ENCODE results near the gene ASS1. TPM values are rescaled to one million over a fixed set of nuclear protein-coding genes. Genes with fewer than 3 reads are reported as not detected.

The ASS1 gene
- total RNA-seq, 1 donor from 2014 or later = 101 TPM

- ATAC-seq = no peak
Observed at GRCh38 chr9:130437011-130437789, 7.6 kb upstream of the ASS1 start.

GRCh38 chr9:130438382-130438981 lies 6.3 kb upstream of the ASS1 start:
- no peak for ATAC-seq

DNA sequence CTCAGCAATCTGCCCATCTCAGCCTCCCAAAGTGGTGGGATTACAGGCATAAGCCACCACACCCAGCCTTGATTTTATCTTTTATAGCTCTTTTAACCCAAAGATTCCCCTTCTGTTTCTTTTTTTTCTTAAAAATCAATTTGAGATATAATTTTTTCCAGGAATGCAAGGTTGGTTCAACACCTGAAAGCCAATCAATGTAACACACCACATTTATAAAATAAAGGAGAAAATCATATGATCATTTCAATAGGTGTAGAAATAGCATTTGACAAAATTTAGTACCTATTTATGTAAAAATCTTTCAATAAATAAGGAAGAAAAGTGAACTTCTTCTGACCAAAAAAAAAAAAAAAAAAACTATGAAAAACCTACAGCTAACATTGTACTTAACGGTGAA lies 3.7 kb upstream of the ASS1 start:
- no peak for ATAC-seq

DNA sequence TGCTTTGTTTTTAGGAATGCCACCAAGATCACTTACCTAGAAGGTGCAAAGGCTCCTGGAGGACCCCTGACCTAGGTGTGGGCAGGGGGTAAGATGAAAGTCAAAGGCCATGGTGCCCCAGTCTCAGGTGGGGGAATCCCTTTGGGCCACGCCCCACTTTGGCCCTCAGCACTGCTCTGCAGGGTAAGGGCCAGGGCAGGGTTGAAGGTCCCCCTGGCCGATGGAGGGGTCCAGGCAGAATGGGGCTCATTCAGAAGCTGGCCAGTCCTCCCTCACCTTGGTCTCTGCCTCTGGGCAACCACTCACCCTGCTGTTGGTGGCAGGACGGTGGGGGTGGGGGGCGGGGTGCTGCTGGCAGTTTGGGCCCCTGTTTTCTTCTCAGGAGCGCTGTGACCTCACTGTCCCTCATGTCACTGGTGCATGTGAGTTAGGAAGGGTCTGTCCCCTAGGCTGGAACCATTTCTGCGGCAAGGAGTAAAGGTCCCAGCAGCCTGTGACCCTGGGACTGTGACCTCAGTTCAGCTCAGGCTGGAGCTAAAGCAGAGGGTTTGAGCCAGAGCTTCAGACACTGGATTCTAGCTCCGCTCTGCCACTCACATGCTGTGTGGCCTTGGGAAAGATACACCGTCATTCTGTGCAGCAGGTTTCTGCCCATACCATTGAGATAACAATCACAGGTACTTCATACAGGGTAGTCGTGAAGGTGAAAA lies 1.9 kb upstream of the ASS1 start:
- ATAC-seq = no peak

DNA sequence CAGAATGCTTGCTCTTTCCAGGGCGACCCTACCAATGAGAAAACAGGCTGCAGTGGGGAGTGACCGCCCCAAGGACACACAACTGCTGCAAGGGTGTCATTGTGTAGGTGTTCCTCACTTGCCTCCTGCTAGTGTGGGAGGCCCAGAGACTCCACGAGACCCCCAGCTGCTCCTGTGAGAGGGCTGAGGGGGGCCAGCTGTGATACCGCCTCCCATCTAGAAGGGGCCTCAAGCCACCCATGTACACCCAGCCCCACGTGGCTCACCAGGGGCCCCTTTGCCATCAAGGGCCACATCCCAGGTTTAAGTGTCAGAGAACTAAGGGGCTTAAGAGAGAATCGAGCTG lies 1.3 kb upstream of the ASS1 start:
- no peak for ATAC-seq

DNA sequence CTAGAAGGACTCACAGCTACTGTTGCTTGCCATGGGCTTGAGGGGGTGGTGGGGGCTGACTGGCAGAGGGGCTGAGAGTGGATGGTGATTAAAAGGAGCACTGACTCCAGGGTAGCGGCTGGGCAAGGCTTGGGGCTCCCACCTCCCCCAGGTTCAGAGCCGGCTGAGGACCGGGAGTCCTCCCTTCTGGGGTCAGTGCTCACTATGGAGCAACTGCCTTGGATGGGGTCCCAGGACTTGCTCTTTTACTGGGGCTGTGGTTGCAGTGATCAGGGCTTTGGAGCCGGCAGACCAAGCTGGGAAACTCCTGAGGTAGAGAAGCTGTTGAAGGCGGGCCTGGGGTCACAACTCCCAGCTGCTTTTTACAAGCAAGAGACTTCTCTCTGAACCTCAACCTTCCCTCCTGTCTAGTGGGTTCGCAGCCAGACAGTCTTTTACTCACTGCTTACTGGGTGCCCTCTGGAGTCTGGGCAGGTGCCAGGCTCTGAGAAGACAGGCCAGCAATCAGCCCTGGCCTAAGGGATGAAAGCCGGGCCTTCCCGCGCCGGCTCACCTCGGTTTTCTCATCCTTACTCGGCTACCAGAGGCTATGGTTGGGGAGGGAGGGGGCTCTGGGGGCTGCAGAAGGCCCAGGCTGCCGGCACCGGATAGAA lies 795 bp upstream of the ASS1 start:
- ATAC-seq = no peak

GRCh38 chr9:130445268-130445983 lies 665 bp downstream of the ASS1 start:
- peak; percentile 38 for ATAC-seq

- ATAC-seq = peak; percentile 38
Observed at GRCh38 chr9:130446101-130446861, 1.5 kb downstream of the ASS1 start.

DNA sequence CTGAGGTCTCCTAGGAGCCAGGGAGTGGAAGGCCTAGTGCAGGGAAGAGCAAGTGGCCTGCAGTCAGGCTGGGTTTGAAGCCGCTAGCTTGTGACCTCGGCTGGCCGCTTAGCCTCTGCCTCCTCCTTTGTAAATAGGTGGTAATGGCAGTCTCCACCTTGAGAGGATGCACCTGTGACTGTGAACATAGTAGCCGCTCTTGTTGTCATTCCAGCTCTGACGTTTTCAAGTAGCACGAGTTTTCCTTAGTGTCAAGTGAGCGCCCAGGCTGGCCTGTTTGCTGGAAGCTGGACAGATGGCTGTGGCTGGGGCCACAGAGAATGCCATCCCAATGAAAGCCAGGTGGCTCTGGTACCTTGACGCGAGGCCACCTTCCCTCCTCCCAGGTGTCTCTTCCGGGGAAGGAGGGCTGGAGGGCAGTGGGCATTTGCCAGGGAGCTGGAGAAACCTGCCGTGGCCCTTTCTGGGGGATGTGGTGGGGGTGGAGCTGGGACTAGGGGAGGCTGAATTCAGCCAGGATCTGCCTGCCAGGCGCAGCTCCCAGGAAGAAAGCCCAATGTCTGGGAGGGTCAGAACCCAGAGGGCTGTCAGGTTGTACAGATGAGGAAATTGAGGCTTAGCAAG lies 2.5 kb downstream of the ASS1 start:
- no peak for ATAC-seq

- ATAC-seq = no peak
Observed at GRCh38 chr9:130448035-130448624, 3.4 kb downstream of the ASS1 start.

DNA sequence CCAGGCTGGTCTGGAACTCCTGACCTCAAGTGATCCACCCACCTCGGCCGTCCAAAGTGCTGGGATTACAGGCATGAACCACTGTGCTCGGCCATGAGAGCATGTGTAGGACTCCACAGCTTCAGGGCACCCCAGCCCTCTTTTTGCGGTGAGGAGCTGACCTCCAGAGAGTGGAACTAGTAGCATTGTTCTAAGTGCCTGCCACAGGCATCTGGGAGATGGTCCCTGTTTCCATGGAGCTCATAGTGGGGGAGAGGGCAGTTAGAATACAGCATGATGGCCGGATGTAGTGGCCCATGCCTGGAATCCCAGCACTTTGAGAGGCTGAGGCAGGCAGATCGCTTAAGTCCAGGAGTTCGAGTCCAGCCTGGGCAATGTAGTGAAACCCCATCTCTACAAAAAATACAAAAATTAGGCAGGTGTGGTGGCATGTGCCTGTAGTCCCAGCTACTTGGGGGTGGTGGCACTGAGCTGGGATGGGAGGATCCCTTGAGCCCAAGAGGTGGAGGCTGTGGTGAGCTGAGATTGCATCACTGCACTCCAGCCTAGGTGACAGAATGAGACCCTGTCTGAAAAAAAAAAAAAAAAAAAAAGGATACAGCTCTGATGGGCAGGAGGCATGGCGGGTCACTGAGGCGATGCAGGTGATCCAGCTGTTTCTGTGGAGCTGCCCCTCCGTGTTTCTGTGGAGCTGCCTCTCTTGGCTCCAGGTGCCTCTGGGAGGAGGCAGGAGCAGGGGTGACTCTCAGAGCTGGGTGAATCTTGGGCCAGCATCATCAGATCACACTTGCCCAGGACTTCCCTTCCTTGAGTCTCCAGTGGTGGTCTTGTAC lies 4.2 kb downstream of the ASS1 start:
- ATAC-seq = no peak

DNA sequence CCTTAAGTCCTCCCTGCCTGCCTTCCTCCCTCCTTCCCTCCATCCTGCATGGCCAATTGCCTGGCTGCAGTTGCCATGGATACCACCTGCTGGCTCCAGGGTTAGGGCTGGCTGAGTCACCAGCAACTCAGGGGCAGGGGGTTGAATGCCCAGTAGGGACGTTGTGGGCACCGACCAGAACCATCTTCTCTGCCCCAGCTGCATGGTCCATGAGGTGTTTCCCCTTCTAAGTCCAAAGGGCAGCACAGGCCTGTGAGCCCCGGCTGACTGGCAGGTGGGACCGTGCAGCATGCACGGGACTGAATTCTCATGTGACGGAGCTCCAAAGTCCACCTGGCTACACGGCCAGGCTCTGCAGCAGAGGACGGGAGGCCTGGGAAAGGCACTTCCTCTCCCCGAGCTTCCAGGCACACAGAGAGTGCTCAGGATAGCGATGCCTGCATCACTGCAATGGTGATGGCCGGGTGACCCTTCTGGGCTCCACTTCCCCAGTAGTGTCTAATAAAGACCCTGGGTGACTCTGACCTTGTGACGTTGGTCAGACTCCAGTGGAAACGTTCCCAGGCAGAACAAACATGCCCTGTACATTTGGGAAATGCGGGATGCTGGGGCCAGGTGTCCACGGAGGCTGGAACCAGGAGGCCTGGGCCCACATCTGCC lies 5.7 kb downstream of the ASS1 start:
- no peak for ATAC-seq

DNA sequence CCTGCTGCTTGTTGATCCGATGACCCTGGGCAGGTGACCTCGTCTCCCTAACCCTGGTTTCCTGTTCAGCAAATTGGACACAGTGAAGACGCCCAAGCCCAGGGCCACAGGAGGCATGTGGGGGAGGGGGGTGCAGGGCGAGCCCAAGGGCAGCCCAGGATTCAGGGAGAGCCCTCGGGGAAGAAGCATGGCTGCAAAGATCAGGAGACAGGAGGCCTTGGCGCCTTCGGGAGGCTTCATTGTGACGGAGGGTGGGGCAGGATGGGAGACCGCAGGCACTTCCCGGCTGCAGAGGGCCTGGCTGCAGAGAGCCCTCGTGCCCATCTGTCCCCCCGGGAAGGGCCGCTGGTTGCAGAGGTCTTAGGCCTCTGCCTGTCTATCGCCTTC lies 6.2 kb downstream of the ASS1 start:
- no peak for ATAC-seq

GRCh38 chr9:130451509-130452388 lies 7.0 kb downstream of the ASS1 start:
- ATAC-seq = peak; percentile 76

DNA sequence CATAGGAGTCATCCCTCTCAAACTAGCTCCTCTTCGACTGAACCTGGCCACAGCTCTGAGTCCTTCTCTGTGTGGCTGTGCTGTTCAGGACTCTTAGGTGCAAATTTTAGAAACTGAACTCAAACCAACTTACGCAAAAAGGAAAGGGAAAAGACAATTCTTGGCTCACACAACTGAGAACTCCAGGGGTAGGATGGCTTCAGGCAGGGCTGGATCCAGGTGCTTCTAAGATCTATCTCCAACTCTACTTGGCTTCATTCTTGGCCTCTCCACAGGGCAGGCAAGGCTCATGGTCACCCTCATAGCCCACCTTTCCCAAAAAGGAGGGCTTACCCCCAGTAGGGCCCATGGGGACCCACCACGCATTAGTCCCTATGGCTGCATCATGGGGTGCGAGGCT lies 8.1 kb downstream of the ASS1 start:
- no peak for ATAC-seq

- ATAC-seq = peak; percentile 7
Observed at GRCh38 chr9:130453487-130453886, 8.7 kb downstream of the ASS1 start.

- ATAC-seq = no peak
Observed at GRCh38 chr9:130454096-130454811, 9.5 kb downstream of the ASS1 start.

DNA sequence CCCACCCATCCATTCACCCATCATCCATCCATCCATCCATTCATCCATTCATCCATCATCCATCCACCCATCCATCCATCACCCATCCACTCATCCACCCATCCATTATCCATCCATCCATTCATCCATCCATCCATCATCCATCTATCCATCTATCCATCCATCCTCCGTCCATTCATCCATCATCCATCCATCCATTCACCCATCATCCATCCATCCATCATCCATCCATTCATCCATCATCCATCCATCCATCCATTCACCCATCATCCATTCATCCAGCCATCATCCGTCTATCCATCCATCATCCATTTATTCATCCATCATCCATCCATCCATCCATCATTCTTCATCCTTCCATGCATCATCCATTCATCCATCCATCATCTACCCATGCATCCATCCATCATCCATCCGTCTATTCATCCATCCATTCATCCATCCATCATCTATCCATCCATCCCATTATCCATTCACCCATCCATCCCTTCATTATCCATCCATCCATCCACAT lies 10.1 kb downstream of the ASS1 start:
- no peak for ATAC-seq
